ENCODE measurements around the gene DYRK1A.

GRCh38 chr21:37521658-37522057, 155.1 kb downstream of the DYRK1A start:
- no peak for TF ChIP-seq CTCF (IDR thresholded peaks at IDR 0.05)
- no peak for TF ChIP-seq EP300 (IDR thresholded peaks at IDR 0.05; ENCODE audit: low read depth)

Measured in transverse colon (tissue), 3 donors.